Astrocyte (in vitro differentiated cells and primary cell): ENCODE measurements around the gene ARHGAP6. TPM values are rescaled to one million over a fixed set of nuclear protein-coding genes. Genes with fewer than 3 reads are reported as not detected.

Experiments
- DNase-seq: peaks from one replicate; pipeline ENCODE4 v3.0.0-alpha.2; 2010; ENCODE audit warnings: low read depth
- FAIRE-seq: peaks from 2 replicates; lab custom pipeline; 2011; peaks lifted over from hg19 to GRCh38; lab: Jason Lieb, UNC
- H2AFZ ChIP-seq: 2 replicates; pipeline ENCODE4 v1.6.0; 2012; ENCODE audit warnings: low read depth, low read length, inconsistent platforms
- H3K27ac ChIP-seq: 2 replicates; pipeline ENCODE4 v1.5.1; 2011; ENCODE audit warnings: low read depth, low read length, inconsistent platforms
- H3K27me3 ChIP-seq: 2 replicates; pipeline ENCODE4 v1.6.0; 2011; ENCODE audit warnings: low read length, inconsistent platforms; ENCODE audit not compliant: insufficient read depth
- H3K36me3 ChIP-seq: 2 replicates; pipeline ENCODE4 v1.5.1; 2011; ENCODE audit warnings: low read length, inconsistent platforms; ENCODE audit not compliant: insufficient read depth
- H3K4me1 ChIP-seq: 2 replicates; pipeline ENCODE4 v1.5.1; 2011; ENCODE audit warnings: low read length, inconsistent platforms; ENCODE audit not compliant: insufficient read depth
- H3K4me2 ChIP-seq: 2 replicates; pipeline ENCODE4 v1.6.0; 2012; ENCODE audit warnings: low read length, inconsistent platforms
- H3K4me3 ChIP-seq: 2 replicates; pipeline ENCODE4 v1.5.1; 2011; ENCODE audit warnings: low read depth, mild to moderate bottlenecking, low read length, inconsistent platforms; ENCODE audit not compliant: insufficient read depth
- H3K79me2 ChIP-seq: 2 replicates; pipeline ENCODE4 v1.6.0; 2012; ENCODE audit warnings: mild to moderate bottlenecking, low read length, inconsistent platforms; ENCODE audit not compliant: insufficient read depth
- H3K9ac ChIP-seq: 2 replicates; pipeline ENCODE4 v1.6.0; 2012; ENCODE audit warnings: mild to moderate bottlenecking, low read length, inconsistent platforms
- H3K9me3 ChIP-seq: 2 replicates; pipeline ENCODE4 v1.5.1; 2012; ENCODE audit warnings: low read depth, mild to moderate bottlenecking, low read length, inconsistent platforms; ENCODE audit not compliant: insufficient read depth
- H4K20me1 ChIP-seq: 2 replicates; pipeline ENCODE4 v1.6.0; 2012; ENCODE audit warnings: low read length, inconsistent platforms; ENCODE audit not compliant: insufficient read depth
- H3K27ac Mint-ChIP-seq: one replicate; pipeline ENCODE4 v1.8.0; 2021; ENCODE audit warnings: mild to moderate bottlenecking, mixed read lengths; ENCODE audit not compliant: unreplicated experiment
- H3K27me3 Mint-ChIP-seq: one replicate; pipeline ENCODE4 v1.8.0; 2021; ENCODE audit warnings: low read depth, mixed read lengths; ENCODE audit not compliant: unreplicated experiment
- H3K36me3 Mint-ChIP-seq: one replicate; pipeline ENCODE4 v1.8.0; 2021; ENCODE audit warnings: low read depth, mixed read lengths; ENCODE audit not compliant: unreplicated experiment
- H3K4me1 Mint-ChIP-seq: one replicate; pipeline ENCODE4 v1.8.0; 2021; ENCODE audit warnings: low read depth, mixed read lengths; ENCODE audit not compliant: unreplicated experiment
- H3K4me3 Mint-ChIP-seq: one replicate; pipeline ENCODE4 v1.8.0; 2021; ENCODE audit warnings: mild to moderate bottlenecking, moderate library complexity, mixed read lengths; ENCODE audit not compliant: unreplicated experiment
- H3K9me3 Mint-ChIP-seq: one replicate; pipeline ENCODE4 v1.8.0; 2021; ENCODE audit warnings: mild to moderate bottlenecking, mixed read lengths; ENCODE audit not compliant: unreplicated experiment
- EZH2 ChIP-seq: IDR thresholded peaks from 2 replicates; pipeline ENCODE4 v1.6.1; 2012; ENCODE audit warnings: mild to moderate bottlenecking, low read length, inconsistent platforms; ENCODE audit not compliant: insufficient read depth
- total RNA-seq: library from RNA; stranded (reverse); gene quantifications from 2 replicates; pipeline ENCODE4 v1.2.1, GENCODE V29; 2021
- TF ChIP-seq, protein P1 (sequence below): IDR thresholded peaks from 2 replicates; pipeline ENCODE4 v1.5.1; 2011; ENCODE audit warnings: low read depth, mild to moderate bottlenecking, inconsistent platforms, low read length, moderate library complexity; ENCODE audit not compliant: insufficient read depth

ARHGAP6 gene
- total RNA-seq, 1 donor from 2014 or later: 0.30 TPM

DNA sequence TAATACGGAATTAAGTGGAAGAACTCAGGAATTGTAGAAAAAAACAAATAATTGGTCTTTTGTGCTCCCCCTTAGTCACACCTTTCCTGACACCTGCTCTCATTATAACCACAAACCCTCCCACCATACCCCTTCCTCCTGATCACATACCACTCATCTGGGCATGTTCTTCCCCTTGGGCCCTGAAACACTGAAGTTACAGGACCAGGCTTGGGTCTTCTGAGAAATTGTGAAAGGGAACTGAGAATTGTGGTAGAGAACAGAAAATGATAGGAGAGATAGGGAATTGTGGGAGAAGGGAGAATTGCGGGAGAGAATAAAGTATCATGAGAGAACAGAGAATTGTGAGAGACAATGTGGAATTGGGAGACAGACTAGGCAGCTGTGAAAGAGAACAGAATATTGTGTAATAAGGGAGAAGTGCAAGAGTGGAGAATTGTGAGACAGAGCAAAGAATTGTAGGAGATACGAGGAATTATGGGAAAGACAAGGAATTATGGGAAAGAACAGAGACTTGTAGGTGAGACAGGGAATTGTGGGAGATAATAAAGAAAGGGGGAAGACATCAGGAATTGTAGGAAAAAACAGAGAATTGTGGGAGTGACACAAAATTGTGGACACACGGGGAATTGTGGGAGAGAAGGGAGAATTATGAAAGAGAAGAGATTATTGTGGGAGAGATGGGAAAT lies 557.3 kb downstream of the ARHGAP6 start:
- peaks cover 8% of the 10 kb centered on the region for H3K4me1 ChIP-seq
- no peak overlapping the region for H3K9ac ChIP-seq
- H3K79me2 ChIP-seq: peaks cover 22% of the 10 kb centered on the region
- H3K36me3 Mint-ChIP-seq: no peaks in the 10 kb centered on the region
- no peaks in the 10 kb centered on the region for H3K9me3 Mint-ChIP-seq
- peaks cover 3% of the 10 kb centered on the region for H4K20me1 ChIP-seq
- no peaks in the 10 kb centered on the region for H3K27me3 ChIP-seq
- no peak overlapping the region for H3K27ac ChIP-seq
- no peaks in the 10 kb centered on the region for H3K27me3 Mint-ChIP-seq
- H3K9me3 ChIP-seq: no peaks in the 10 kb centered on the region
- H3K4me3 Mint-ChIP-seq: no peak overlapping the region
- H3K36me3 ChIP-seq: no peaks in the 10 kb centered on the region
- H3K4me3 ChIP-seq: no peak overlapping the region
- DNase-seq (no peak), FAIRE-seq (no peak)
- no peak overlapping the region for H2AFZ ChIP-seq
- TF ChIP-seq, protein P1, sequence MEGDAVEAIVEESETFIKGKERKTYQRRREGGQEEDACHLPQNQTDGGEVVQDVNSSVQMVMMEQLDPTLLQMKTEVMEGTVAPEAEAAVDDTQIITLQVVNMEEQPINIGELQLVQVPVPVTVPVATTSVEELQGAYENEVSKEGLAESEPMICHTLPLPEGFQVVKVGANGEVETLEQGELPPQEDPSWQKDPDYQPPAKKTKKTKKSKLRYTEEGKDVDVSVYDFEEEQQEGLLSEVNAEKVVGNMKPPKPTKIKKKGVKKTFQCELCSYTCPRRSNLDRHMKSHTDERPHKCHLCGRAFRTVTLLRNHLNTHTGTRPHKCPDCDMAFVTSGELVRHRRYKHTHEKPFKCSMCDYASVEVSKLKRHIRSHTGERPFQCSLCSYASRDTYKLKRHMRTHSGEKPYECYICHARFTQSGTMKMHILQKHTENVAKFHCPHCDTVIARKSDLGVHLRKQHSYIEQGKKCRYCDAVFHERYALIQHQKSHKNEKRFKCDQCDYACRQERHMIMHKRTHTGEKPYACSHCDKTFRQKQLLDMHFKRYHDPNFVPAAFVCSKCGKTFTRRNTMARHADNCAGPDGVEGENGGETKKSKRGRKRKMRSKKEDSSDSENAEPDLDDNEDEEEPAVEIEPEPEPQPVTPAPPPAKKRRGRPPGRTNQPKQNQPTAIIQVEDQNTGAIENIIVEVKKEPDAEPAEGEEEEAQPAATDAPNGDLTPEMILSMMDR: no peak
- no peak for TF ChIP-seq EZH2
- peaks cover 10% of the 10 kb centered on the region for H3K4me1 Mint-ChIP-seq
- no peak overlapping the region for H3K27ac Mint-ChIP-seq
- no peak overlapping the region for H3K4me2 ChIP-seq

DNA sequence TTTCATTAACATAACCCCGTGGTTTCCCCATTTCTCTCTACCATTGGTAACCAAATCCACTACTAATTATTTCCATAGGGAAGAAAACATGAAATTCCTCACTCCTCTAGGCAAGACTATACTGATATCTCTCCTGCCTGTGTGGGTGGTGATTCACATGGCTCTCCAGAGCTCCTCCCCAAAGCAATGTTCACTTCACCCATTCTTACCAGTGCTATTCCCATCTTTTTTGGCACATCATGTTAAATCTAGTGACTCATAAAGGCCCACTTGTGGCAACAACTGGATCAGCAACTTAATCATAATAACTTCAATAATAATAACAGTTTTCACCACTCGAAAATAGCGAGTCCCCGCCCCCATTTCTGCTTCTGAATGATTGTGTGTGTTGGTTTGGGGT lies 560.6 kb downstream of the ARHGAP6 start:
- no peaks in the 10 kb centered on the region for H4K20me1 ChIP-seq
- no peaks in the 10 kb centered on the region for H3K9me3 Mint-ChIP-seq
- H3K9me3 ChIP-seq: no peaks in the 10 kb centered on the region
- no peak for TF ChIP-seq EZH2
- TF ChIP-seq, protein P1: no peak
- H3K27me3 ChIP-seq: no peaks in the 10 kb centered on the region
- H3K27me3 Mint-ChIP-seq: no peaks in the 10 kb centered on the region
- no peaks in the 10 kb centered on the region for H3K36me3 Mint-ChIP-seq
- peaks cover 10% of the 10 kb centered on the region for H3K4me1 Mint-ChIP-seq
- H3K4me2 ChIP-seq: no peak overlapping the region
- H2AFZ ChIP-seq: no peak overlapping the region
- peaks cover 10% of the 10 kb centered on the region for H3K4me1 ChIP-seq
- peak; percentile 56 for DNase-seq
- H3K4me3 Mint-ChIP-seq: no peak overlapping the region
- H3K36me3 ChIP-seq: no peaks in the 10 kb centered on the region
- no peak overlapping the region for H3K4me3 ChIP-seq
- H3K79me2 ChIP-seq: no peaks in the 10 kb centered on the region
- peak; percentile 81 for FAIRE-seq
- H3K27ac Mint-ChIP-seq: no peak overlapping the region
- H3K27ac ChIP-seq: no peak overlapping the region
- H3K9ac ChIP-seq: no peak overlapping the region

DNA sequence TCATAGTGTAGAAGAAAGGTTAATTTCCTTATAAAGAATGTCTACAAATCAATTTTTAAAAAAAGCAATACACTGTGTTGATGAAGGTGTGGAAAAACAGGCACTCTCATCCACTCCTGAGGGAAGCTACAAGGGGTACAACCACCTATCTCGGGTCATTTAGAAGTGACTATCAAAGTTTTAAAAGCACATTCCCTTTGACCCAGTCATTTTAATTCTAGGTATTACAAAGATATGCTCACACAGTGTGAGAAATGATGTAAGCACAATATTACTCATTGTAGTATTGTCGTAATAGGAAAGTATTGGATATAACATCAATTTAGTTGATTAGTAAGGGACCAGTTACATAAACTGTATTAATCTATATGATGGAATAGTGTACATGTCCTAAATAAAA lies 562.0 kb downstream of the ARHGAP6 start:
- Mint-ChIP-seq H3K4me1 (peaks cover 12% of the 10 kb centered on the region), H3K27me3 (no peaks in the 10 kb centered on the region), H3K27ac (no peak overlapping the region), H3K9me3 (no peaks in the 10 kb centered on the region), H3K4me3 (no peak overlapping the region), H3K36me3 (no peaks in the 10 kb centered on the region)
- H3K27me3 ChIP-seq: no peaks in the 10 kb centered on the region
- DNase-seq (no peak), FAIRE-seq (peak; percentile 54)
- H4K20me1 ChIP-seq: no peaks in the 10 kb centered on the region
- H2AFZ ChIP-seq: no peak overlapping the region
- no peak overlapping the region for H3K27ac ChIP-seq
- no peak overlapping the region for H3K4me2 ChIP-seq
- TF ChIP-seq, protein P1: no peak
- no peak for TF ChIP-seq EZH2
- H3K36me3 ChIP-seq: no peaks in the 10 kb centered on the region
- no peaks in the 10 kb centered on the region for H3K79me2 ChIP-seq
- no peak overlapping the region for H3K9ac ChIP-seq
- no peaks in the 10 kb centered on the region for H3K9me3 ChIP-seq
- peaks cover 11% of the 10 kb centered on the region for H3K4me1 ChIP-seq
- no peak overlapping the region for H3K4me3 ChIP-seq
